Fibroblast of skin of abdomen (primary cell): Measurements from ENCODE around the gene EIF4E.
"Not testable (repeated sequence)": the region's sequence is repeated elsewhere in the genome, so short reads cannot be mapped to it uniquely, and the experiment has no call there.

Experiments
- DNase-seq: peaks from one replicate; pipeline ENCODE4 v3.0.0-alpha.2; 2013

Gene EIF4E

DNA sequence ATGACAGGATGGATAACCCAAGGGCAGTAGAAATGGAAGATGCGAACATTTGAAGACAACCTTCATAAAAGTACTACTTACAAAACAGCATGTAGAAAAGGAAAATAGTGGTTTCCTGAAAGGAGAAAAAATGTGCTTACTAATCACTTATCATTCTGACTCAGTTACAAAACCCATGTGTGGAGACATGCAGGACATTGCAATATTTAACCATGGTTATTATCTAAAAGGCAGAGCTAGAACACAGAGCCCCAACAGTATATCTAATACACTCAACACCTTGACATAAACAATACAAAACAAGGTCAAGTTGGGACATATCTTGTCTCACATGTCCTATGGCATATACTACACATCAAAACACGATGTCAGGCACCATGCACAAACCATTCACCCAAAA lies 55.9 kb downstream of the EIF4E start:
- peak; percentile 44 for DNase-seq

DNA sequence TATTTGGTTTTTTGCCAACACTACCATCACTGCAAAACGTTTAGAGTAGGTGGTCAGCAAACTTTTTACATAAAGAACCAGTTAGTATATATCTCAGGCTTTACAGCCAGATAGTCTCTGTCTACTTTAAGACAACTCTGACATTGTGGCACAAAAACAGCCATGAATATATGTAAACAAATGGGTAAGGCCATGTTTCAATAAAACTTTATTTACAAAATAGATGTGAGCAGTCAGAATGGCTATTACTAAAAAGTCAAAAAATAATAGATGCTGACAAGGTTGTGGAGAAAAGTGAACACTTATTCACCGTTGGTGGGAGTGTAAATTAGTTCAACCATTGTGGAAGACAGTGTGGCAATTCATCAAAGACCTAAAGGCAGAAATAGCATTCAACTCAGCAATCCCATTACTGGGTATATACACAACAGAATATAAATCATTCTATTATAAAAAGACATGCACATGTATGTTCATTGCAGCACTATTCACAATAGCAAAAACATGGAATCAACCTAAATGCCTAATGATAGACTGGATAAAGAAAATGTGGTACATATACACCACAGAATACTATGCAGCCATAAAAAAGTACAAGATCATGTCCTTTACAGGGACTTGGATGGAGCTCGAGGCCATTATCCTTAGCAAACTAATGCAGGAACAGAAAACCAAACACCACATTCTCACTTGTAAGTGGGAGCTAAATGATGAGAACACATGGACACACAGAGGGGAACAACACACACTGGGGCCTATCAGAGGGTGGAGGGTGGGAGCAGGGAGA lies 56.6 kb downstream of the EIF4E start:
- not testable (repeated sequence) for DNase-seq

DNA sequence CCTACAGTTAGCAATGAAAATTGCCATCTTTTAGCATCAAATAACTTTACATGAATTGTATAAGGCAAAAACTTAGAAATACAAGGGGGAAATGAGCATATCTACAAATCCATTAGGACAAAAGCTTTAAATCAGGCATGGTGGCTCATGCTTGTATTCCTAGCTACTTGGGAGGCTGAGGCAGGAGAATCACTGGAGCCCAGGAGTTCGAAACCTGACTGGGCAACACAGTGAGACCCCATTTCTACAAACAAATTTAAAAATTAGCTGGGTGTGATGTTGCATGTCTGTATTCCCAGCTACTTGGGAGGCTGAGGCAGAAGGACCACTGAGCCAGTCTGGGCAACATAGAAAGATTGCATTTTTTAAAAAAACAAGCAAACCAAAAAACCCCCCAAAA lies 61.3 kb downstream of the EIF4E start:
- no peak for DNase-seq

DNA sequence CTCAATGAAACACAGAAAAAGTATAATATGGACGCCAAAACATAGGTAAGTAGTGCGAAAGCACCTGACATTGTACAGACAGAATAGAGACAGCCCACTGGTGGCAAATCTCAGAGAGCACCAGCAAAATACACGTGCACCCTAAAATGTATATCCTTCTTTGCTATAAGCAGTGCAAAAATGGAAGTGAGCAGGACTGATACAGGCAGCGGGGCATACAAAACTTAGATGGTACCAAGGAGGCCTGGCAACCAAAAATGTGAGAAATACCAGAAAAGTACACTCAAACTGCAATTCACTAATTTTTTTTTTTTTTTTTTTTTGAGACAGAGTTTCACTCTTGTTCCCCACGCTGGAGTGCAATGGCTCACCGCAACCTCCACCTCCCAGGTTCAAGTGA lies 63.9 kb downstream of the EIF4E start:
- no peak for DNase-seq

DNA sequence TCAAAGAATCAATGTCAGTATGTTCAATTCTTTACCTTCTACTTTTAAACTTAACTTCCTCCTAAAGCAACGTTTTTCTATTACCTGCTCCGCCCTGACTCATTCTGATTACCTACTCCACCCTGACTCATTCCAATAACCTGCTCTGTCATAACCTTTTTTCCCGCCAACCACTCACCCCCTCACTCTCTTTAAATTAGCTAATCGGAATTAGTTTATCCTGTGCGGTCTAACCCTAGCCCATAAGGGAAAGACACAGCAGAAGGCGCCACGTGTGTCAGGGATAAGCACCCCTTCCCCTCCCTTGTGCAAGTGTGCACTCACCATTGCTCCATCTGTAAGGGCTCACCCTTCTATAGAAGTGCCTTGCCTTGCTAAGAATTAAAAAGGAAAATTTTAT lies 64.4 kb downstream of the EIF4E start:
- no peak for DNase-seq

DNA sequence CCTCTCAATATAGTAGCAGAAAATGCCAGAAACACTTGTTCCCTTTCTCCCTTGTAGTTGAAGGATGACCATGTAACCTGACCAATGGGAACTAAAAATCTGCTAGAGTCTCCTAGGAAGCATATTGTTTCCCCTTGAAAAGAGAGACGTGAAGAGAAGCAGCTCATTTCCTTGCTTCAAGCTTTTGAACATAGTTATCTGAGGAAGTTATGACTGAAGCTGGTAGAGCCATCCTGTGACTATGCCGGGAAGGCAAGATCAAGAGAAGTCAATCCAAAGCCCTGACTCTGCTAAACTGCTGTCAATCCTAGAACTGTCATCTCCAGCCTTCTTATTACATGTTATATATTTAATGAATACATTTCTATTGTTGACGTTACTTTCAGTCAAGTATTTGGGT lies 66.6 kb downstream of the EIF4E start:
- no peak for DNase-seq

DNA sequence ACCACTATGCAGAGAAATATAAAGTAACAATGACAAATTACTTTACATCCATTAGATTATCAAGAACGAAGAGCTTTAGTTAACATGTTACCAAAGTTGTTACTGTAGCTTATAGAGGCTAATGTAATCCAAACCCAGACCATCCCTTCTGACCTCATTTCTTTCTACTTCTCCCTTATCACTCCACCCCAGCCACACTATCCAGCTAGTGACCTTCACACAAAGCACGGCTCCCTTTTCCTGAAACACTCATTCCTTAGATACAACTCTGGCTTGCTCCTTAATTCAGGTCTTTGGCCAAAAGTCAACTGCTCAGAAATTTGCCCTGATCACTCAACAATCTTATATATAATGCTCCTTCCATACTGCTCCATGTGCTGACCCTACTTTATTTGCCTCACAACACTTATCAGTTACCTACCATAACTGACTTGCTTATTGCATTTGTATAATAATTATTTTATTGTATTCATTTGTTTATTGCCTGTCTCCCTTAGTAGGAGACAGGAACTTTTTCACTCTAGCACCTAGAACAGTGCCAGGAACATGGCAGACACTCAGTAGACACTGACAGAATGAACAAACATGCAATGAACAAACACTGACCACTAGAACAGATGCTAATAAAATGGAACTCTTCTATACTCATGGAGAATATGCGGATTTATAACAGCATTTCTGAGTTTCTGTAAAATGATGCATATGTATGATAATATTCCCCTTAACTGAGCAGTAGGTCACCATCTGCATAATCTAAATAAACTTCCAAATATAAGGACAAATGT lies 67.6 kb downstream of the EIF4E start:
- no peak for DNase-seq

DNA sequence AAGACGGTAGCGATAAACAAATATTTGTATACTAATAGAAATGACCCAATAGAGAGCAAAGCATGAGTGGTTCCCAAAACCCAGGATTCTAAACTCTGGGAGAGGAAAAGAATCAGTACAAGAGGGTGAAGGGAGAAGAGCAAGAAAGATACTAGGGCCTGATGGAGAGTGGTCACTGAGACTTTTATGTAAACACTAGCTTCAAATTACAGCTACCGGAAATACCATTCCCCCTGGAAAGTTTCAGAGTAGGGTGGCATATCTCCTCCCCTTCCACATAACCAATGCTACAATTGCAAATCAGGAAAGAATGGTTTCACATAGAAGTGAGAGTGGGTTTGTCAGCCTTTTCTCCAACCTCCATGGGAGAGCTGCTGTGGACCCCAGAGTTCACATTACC lies 77.1 kb downstream of the EIF4E start:
- DNase-seq, result peak; percentile 39

DNA sequence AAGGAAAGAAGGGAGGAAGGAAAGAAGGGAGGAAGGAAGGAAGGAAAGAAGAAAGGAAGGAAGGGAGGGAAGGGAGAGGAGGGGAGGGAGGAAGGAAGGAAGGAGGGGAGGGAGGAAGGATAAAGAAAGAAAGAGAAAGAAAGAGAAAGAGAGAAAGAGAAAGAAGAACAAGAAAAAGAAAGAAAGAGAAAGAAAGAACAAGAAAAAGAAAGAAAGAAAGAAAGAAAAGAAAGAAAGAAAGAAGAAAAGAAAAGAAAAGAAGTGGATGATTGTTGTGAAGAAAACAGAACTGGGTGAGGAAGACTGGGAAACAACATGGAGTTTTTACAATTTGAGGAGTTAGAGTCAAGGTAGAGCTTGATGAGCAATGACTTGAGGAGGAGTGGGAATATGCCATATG lies 78.0 kb downstream of the EIF4E start:
- DNase-seq, result no peak

DNA sequence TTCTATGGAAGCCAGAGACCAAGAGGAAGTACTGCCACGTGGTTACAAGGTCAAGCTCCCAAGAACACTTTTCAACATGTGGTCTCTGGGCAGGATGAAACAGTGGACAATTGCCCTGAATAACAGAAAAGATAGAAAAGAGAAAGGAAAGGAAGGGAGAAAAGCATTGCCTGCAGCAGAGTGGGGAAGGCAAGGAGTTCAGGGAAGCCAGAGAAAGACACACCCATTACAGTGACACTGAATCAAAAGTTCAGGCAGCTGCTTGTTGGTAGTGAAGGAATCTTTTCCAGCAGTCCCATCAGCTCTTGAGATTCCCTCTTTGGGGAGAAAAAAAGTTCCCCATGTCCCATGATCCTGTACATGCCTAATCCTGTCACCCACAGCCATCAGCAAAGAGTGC lies 80.5 kb downstream of the EIF4E start:
- no peak for DNase-seq

DNA sequence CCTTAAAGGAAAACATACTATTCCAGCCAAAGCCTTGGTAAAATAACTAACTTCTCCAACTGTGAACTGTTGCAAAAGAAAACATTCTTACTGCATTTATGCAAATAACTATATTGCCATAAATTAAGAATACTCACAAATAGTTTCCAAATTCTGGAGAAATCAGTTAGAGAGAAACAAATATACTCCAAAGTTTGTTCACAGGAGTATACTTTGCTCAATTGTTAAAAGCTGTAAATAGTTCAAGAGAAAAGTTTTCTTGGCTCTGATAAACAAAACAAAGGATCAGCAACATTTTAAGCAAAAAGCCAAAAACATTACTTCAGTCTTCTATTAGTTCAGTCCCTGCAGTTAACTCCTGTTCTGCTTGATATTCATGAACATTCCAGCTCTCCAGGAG lies 83.0 kb downstream of the EIF4E start:
- no peak for DNase-seq

DNA sequence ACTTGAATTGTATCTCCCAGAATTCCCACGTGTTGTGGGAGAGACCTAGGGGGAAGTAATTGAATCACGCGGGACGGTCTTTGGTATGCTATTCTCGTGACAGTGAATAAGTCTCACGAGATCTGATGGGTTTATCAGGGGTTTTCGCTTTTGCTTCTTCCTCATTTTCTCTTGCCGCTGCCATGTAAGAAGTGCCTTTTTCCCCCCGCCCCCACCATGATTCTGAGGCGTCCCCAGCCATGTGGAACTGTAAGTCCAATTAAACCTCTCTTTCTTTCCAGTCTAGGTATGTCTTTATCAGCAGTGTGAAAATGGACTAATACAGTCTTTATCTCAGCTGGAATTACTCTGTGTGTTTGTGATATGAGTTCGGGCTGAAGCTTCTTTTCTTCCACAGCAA lies 86.0 kb downstream of the EIF4E start:
- not testable (repeated sequence) for DNase-seq

DNA sequence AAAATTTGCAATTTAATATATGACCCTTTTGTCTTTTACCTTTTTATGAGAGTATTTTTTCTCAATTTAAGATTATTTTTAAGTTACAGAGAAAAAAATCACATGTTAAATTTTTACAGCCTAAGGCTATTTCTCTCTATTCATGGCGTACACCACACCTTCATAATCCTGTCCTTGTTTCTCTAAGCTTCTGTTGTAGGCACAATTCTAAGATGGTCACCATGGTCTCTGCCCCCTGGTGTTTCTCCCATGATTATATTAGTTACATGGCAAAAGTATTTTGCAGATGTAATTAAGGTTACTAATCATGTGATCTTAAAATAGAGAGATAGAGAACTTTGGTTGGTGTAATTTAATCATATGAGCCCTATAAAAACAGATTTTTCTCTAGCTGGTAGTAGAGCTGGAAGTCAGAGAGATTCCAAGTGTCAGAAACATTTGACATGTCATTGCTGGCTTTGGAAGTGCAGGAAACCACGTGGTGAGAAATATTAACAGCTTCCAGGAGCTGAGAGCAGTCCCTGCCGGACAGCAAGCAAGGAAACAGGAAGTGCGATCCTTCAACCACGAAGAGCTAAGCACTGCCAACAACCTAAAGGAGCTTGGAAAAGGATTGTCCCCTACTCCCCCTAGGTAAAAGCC lies 89.8 kb downstream of the EIF4E start:
- DNase-seq, result peak; percentile 22

DNA sequence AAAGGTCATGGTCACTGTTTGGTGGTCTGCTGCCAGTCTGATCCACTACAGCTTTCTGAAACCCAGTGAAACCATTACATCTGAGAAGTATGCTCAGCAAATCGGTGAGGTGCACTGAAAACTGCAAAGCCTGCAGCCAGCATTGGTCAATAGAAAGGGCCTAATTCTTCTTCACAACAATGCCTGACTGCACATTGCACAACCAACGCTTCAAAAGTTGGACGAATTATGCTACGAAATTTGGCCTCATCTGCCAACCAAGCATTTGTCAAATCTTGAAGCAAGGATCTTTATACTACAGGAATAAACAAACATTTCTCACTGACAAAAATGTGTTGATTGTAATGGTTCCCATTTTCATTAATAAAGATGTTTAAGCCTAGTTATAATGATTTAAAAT lies 90.4 kb downstream of the EIF4E start:
- no peak for DNase-seq

DNA sequence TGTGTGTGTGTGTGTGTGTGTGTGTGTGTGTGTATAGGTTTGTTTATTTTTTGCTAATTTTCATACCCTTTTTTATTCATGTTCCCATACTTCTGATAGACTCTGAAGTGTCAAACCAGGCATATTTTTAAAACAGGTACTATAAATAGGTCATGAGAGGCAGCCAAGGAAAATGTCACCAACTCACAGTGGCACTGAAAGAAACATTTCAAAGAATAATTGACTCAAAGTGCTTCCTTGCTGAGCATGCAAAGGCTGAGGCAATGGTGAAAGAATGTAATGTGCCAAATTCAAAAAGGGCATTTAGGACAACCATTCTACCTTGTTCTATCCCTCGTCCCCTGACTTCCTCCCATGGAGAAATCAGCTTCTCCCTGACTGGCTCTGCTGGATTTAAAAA lies 95.5 kb downstream of the EIF4E start:
- no peak for DNase-seq

DNA sequence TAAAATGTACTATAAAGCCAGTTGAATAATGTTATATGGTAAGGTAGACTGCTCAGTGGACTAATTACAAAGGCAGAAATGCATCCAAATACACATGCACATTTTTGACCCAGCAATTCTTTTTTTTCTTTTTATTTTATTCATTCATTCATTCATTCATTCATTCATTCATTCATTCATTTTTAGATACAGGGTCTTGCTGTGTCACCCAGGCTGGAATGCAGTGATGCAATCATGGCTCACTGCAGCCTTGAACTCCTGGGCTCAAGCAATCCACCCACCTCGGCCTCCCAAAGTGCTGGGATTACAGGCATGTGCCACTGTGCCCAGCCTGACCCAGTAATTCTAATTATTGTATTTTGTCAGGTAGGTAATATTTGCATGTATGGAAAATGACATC lies 97.9 kb downstream of the EIF4E start:
- DNase-seq, result not testable (repeated sequence)
